H9 (cell line): ENCODE measurements around the gene MORF4L2. TPM values are rescaled to one million over a fixed set of nuclear protein-coding genes. Genes with fewer than 3 reads are reported as not detected.
A peak's percentile ranks its signal among the peaks of the same experiment; 100 is the strongest.

Experiments used
- DNase-seq: peaks from one replicate; pipeline ENCODE4 v3.0.0-alpha.2; 2017
- H2AFZ ChIP-seq: one replicate; pipeline ENCODE4 v1.6.1; 2013; ENCODE audit warnings: mild to moderate bottlenecking, low read length, control low read depth, moderate library complexity
- H2AK5ac ChIP-seq: 2 replicates; pipeline ENCODE4 v1.6.1; 2013; ENCODE audit warnings: low read length, control low read depth, mixed read lengths; ENCODE audit not compliant: insufficient read length
- H2BK120ac ChIP-seq: one replicate; pipeline ENCODE4 v1.6.1; 2013; ENCODE audit warnings: low read depth, mild to moderate bottlenecking, low read length, control low read depth, inconsistent platforms; ENCODE audit not compliant: poor library complexity, severe bottlenecking
- H2BK12ac ChIP-seq: 2 replicates; pipeline ENCODE4 v1.6.1; 2013; ENCODE audit warnings: low read length, control low read depth, mixed read lengths, low read depth; ENCODE audit not compliant: insufficient read length
- H2BK15ac ChIP-seq: 2 replicates; pipeline ENCODE4 v1.6.1; 2013; ENCODE audit warnings: low read depth, low read length, control low read depth
- H2BK20ac ChIP-seq: one replicate; pipeline ENCODE4 v1.6.1; 2013; ENCODE audit warnings: low read depth, mild to moderate bottlenecking, low read length, control low read depth, inconsistent platforms; ENCODE audit not compliant: poor library complexity, severe bottlenecking
- H2BK5ac ChIP-seq: 2 replicates; pipeline ENCODE4 v1.6.1; 2013; ENCODE audit warnings: low read length, control low read depth, mixed read lengths; ENCODE audit not compliant: insufficient read length
- H3K14ac ChIP-seq: 2 replicates; pipeline ENCODE4 v1.6.1; 2013; ENCODE audit warnings: low read length, control low read depth; ENCODE audit not compliant: insufficient read depth
- H3K18ac ChIP-seq: 2 replicates; pipeline ENCODE4 v1.6.1; 2013; ENCODE audit warnings: low read depth, mild to moderate bottlenecking, mixed read lengths, low read length, control low read depth; ENCODE audit not compliant: insufficient read length
- H3K23ac ChIP-seq: 2 replicates; pipeline ENCODE4 v1.6.1; 2013; ENCODE audit warnings: low read length, control low read depth, mixed read lengths, low read depth; ENCODE audit not compliant: insufficient read length
- H3K23me2 ChIP-seq: 2 replicates; pipeline ENCODE4 v1.6.1; 2013; ENCODE audit warnings: low read depth, mild to moderate bottlenecking, mixed read lengths, low read length, control low read depth; ENCODE audit not compliant: insufficient read length, poor library complexity, severe bottlenecking
- H3K27ac ChIP-seq: 2 replicates; pipeline ENCODE4 v1.5.1; 2013; ENCODE audit warnings: low read length, control low read depth, mixed read lengths, low read depth; ENCODE audit not compliant: insufficient read length
- H3K27me3 ChIP-seq: 2 replicates; pipeline ENCODE4 v1.6.1; 2013; ENCODE audit warnings: low read length, control low read depth, inconsistent platforms; ENCODE audit not compliant: insufficient read depth
- H3K4ac ChIP-seq: 2 replicates; pipeline ENCODE4 v1.6.1; 2013; ENCODE audit warnings: low read depth, mild to moderate bottlenecking, control low read depth, inconsistent platforms, low read length, moderate library complexity
- H3K4me1 ChIP-seq: 2 replicates; pipeline ENCODE4 v1.6.1; 2013; ENCODE audit warnings: low read length, control low read depth, inconsistent platforms; ENCODE audit not compliant: insufficient read depth
- H3K4me2 ChIP-seq: 2 replicates; pipeline ENCODE4 v1.6.1; 2013; ENCODE audit warnings: low read length, control low read depth, mixed read lengths; ENCODE audit not compliant: insufficient read length, insufficient read depth
- H3K56ac ChIP-seq: 2 replicates; pipeline ENCODE4 v1.6.1; 2013; ENCODE audit warnings: low read depth, mild to moderate bottlenecking, mixed read lengths, low read length, control low read depth; ENCODE audit not compliant: insufficient read length
- H3K79me1 ChIP-seq: 2 replicates; pipeline ENCODE4 v1.6.1; 2013; ENCODE audit warnings: low read depth, mild to moderate bottlenecking, moderate library complexity, low read length, control low read depth, inconsistent platforms; ENCODE audit not compliant: insufficient read depth, poor library complexity, severe bottlenecking
- H3K79me2 ChIP-seq: 2 replicates; pipeline ENCODE4 v1.6.1; 2013; ENCODE audit warnings: low read length, control low read depth, inconsistent platforms; ENCODE audit not compliant: insufficient read depth
- H3K9ac ChIP-seq: 2 replicates; pipeline ENCODE4 v1.6.1; 2013; ENCODE audit warnings: low read length, control low read depth, mixed read lengths; ENCODE audit not compliant: insufficient read length; ENCODE audit errors: extremely low read depth
- H3K9me3 ChIP-seq: one replicate; pipeline ENCODE4 v1.6.1; 2013; ENCODE audit warnings: low read depth, low read length, inconsistent platforms; ENCODE audit not compliant: control insufficient read depth
- H3T11ph ChIP-seq: one replicate; pipeline ENCODE4 v1.6.1; 2013; ENCODE audit warnings: mild to moderate bottlenecking, low read length, control low read depth, inconsistent platforms
- H4K20me1 ChIP-seq: one replicate; pipeline ENCODE4 v1.6.1; 2013; ENCODE audit not compliant: control insufficient read depth, insufficient read length, insufficient read depth
- H4K5ac ChIP-seq: 2 replicates; pipeline ENCODE4 v1.6.1; 2013; ENCODE audit warnings: low read depth, mild to moderate bottlenecking, mixed read lengths, low read length, control low read depth; ENCODE audit not compliant: insufficient read length
- H4K8ac ChIP-seq: replicated peaks from 2 replicates; pipeline ENCODE4 v1.6.1; 2013; ENCODE audit warnings: low read length, control low read depth, mixed read lengths, low read depth; ENCODE audit not compliant: insufficient read length
- H4K91ac ChIP-seq: 2 replicates; pipeline ENCODE4 v1.6.1; 2013; ENCODE audit warnings: low read depth, mild to moderate bottlenecking, moderate library complexity, mixed read lengths, low read length, control low read depth; ENCODE audit not compliant: insufficient read length
- H3K27ac Mint-ChIP-seq, 3 experiments: 2 replicates in 2 of 3; 3 replicates in 1 of 3; pipeline ENCODE4 v1.8.0; 2020 to 2021; ENCODE audit warnings: mixed read lengths in 3 of 3, mild to moderate bottlenecking in 1 of 3, moderate library complexity in 1 of 3
- H3K27me3 Mint-ChIP-seq: 2 replicates; pipeline ENCODE4 v1.8.0; 2021; ENCODE audit warnings: low read depth, mild to moderate bottlenecking, moderate library complexity, mixed read lengths
- H3K36me3 Mint-ChIP-seq, 3 experiments: 2 replicates in 2 of 3; 3 replicates in 1 of 3; pipeline ENCODE4 v1.8.0; 2020 to 2021; ENCODE audit warnings: low read depth in 3 of 3, mixed read lengths in 3 of 3; ENCODE audit not compliant: insufficient read depth in 1 of 3
- H3K4me1 Mint-ChIP-seq, 2 experiments: 2 replicates each; pipeline ENCODE4 v1.8.0; 2020; ENCODE audit warnings: mixed read lengths in 2 of 2
- H3K4me3 Mint-ChIP-seq, 2 experiments: 2 replicates in 1 of 2; 3 replicates in 1 of 2; pipeline ENCODE4 v1.8.0; 2020 to 2021; ENCODE audit warnings: mild to moderate bottlenecking in 2 of 2, mixed read lengths in 2 of 2, moderate library complexity in 1 of 2
- H3K9me3 Mint-ChIP-seq, 2 experiments: 2 replicates in 1 of 2; 3 replicates in 1 of 2; pipeline ENCODE4 v1.8.0; 2020; ENCODE audit warnings: mild to moderate bottlenecking in 2 of 2, mixed read lengths in 2 of 2, moderate library complexity in 1 of 2
- CTCF ChIP-seq: fragments of 200-600 bp; sonication (generic); conservative IDR thresholded peaks from 3 replicates; pipeline ENCODE4 v1.8.0; 2021; ENCODE audit warnings: antibody characterized with exemption, mild to moderate bottlenecking
- WGBS: extraction: QIAGEN DNeasy Blood & Tissue Kit; methylation state at CpG from one replicate; pipeline ENCODE4 v1.1.7; 2013; ENCODE audit warnings: missing lambda C conversion rate, low lambda C conversion rate, mixed read lengths; ENCODE audit not compliant: insufficient read length; ENCODE audit errors: extremely low coverage; 5-methylcytosine and 5-hydroxymethylcytosine counted together
- total RNA-seq: library from RNA; stranded (reverse); gene quantifications from 2 replicates; pipeline ENCODE4 v1.2.1, GENCODE V29; 2021

MORF4L2 gene
- total RNA-seq, 1 experiment from 2014 or later, result 378 TPM

- no CpG with 5 or more reads among the region's 5 CpGs for WGBS
- H3K27ac Mint-ChIP-seq, result no peak overlapping the region
- H3K36me3 Mint-ChIP-seq, result no peaks in the 10 kb centered on the region; a peak in 1 of 7 replicates
- Histone ChIP-seq H3K56ac (no peak overlapping the region), H2BK120ac (no peak overlapping the region), H2BK20ac (no peak overlapping the region), H4K5ac (no peak overlapping the region), H2AFZ (no peak overlapping the region), H3K4ac (no peak overlapping the region), H3K4me1 (peaks cover 18% of the 10 kb centered on the region; the same call in 1 of the 2 replicates), H3K23me2 (no peaks in the 10 kb centered on the region), H3K27me3 (no peaks in the 10 kb centered on the region), H4K91ac (no peak overlapping the region), H3K18ac (no peak overlapping the region), H2BK5ac (no peak overlapping the region), H3K79me2 (no peaks in the 10 kb centered on the region), H3K23ac (no peak overlapping the region), H3K27ac (no peak overlapping the region), H2BK12ac (no peak overlapping the region), H3T11ph (no peak overlapping the region), H3K14ac (no peak overlapping the region), H4K8ac (no peak overlapping the region), H3K9me3 (no peaks in the 10 kb centered on the region), H2AK5ac (no peak overlapping the region), H3K9ac (no peak overlapping the region), H3K4me2 (no peak overlapping the region), H3K79me1 (no peaks in the 10 kb centered on the region), H2BK15ac (no peak overlapping the region), H4K20me1 (no peaks in the 10 kb centered on the region)
- peaks cover 12% of the 10 kb centered on the region for H3K27me3 Mint-ChIP-seq
- no peak for DNase-seq
- peaks cover 52 to 62% of the 10 kb centered on the region in 2 experiments for H3K4me1 Mint-ChIP-seq
- 0 out of 5 replicates have a peak overlapping the region, but pooled peaks of 1 of the 2 experiments have one; percentile 24 for H3K4me3 Mint-ChIP-seq
- TF ChIP-seq CTCF, result no peak
- H3K9me3 Mint-ChIP-seq, result peaks cover 0 to 29% of the 10 kb centered on the region in 2 experiments; a peak in 2 of 5 replicates
Measured at GRCh38 chrX:103726477-103726876, 40.0 kb upstream of the MORF4L2 start.
